ENCODE results near the gene ANKRD42.
A peak's percentile ranks its signal among the peaks of the same experiment; 100 is the strongest.
"Not testable (repeated sequence)": the region's sequence is repeated elsewhere in the genome, so short reads cannot be mapped to it uniquely, and the experiment has no call there.

Gene ANKRD42

DNA sequence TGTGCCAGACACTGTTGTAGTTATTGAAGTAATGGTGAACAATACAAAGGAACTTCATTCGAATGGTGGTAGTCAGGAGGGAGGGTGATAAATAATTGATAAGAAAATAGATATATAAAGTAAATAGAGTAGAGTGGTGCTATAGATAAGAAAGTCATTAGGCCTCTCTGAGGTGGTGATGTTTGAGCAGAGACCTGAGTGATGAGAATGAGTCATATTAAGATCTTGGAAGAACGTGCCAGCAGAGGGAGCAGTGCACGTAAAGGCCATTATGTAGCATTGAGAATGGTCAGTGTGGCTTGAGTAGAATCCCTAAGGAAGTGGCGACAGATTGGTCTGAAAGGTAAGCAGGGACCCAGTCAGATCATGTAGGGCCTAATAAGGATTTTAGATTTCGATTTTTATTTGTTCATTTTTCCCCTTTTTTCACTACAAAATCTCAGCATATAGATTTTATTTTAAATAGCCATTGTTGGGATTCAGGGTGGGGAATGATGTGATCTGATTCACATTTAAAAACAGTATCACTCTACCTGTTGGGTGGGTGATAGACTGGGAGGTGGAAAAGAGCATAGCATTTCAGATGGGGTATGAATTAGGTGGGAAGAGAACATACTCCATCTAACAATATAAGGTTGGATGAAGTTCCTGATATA, 47.9 kb downstream of the ANKRD42 start:
- peak in 3 of 56 donors; percentile 4 to 56 (median 6) for DNase-seq

- no peak for DNase-seq
Observed at GRCh38 chr11:83249445-83249844, 55.9 kb downstream of the ANKRD42 start.

DNA sequence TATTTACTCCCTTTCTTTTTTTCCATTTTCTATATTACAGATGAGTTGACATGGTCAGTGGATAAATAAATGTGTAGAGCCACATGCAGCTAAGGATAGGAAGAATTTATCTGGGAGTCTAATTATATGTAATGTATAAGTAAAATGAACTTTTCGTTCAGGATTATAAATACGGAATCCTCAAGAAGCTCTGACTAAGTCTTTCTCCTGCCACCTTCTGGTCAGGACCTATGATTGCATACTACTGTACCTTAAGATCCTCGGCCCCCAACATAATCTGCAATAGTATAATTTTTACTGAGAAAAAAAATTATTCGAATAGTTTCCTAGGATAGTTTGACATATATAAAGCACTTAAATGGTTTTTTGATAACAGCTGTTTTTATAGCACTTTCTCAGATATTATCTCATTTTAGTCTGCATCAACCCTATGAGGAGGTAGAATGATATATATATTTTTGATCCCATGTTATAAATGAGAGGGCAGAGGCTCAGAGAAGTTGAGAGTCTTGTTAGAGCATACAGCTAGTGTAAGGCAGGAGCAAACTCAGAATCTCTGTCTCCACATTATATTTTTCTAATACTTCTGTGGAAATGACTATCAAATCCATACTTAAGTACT, 56.6 kb downstream of the ANKRD42 start:
- peak in 2 of 56 donors; percentile 8 to 11 for DNase-seq

- no peak for DNase-seq
Observed at GRCh38 chr11:83252266-83252665, 58.8 kb downstream of the ANKRD42 start.

DNA sequence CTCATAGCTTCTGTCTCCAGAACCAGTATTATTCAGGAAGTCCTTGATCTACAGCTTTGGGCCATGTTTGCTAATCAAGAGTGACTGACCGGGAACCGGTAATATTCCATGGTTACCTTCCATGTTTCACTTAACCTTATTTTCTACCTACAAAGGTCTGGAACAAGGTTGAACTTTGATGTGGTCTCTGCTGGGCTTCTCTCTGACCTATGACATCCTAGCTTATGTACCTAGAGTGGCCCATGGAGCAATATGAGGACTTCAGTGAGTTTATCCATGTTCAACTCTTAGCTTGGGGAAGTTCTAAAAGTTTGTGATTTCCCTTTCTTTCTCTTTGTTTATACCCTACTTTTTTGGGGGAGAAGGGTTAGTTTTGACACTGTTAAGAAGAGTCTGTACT, 59.4 kb downstream of the ANKRD42 start:
- no peak for DNase-seq

- DNase-seq: no peak
Observed at GRCh38 chr11:83255366-83255765, 61.9 kb downstream of the ANKRD42 start.

DNA sequence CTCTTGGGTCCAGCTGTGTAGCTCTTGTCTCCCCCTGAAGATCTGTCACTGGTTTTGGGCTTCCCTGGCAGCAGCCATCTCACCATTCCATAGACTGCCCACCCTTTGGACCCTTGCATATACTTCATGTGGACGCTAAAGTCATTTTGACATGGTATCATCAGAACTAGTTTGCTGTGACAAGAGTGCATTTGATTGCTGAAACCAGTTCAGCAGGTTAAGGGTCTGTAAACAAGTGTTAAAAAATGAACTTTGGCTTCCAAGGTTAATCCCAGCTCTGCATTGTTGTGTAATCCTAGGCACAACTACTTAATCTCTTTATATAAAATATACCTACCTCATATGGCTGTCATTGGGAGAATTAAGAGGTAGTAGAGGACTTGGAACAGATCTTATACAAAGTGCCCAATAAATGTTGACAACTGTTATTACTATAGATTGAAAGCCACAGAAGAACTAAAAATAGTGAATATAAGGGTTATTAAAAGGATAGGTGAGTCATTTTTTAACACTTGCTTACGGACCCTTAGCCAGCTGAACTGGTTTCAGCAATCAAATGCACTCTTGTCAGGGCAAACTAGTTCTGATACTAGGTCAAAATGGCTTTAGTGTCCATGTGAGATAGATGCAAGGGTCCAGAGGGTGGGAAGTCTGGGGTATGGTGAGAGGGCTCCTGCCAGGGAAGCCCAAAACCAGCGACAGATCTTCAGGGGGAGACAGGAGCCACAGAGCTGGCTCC, 63.3 kb downstream of the ANKRD42 start:
- no peak for DNase-seq

DNA sequence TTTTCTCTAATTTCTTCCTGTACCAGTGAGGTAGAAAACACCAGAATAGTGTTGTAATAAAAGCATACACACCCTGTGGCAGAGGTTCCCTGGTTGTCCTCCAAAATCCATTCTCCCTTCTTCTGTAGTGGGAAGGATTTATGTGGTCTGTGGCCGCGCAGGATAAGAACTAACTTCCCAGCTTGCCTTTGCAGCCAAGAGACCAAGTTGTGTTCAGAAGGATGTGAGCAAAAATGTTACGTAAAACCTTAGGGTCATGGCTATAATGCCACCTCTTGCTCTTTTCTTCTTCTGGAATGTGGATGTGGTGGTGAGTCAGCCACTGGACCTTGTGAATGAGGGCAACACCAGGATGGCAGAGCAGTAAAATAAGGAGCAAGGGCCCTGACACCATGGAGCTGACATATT, 64.3 kb downstream of the ANKRD42 start:
- no peak for DNase-seq

DNA sequence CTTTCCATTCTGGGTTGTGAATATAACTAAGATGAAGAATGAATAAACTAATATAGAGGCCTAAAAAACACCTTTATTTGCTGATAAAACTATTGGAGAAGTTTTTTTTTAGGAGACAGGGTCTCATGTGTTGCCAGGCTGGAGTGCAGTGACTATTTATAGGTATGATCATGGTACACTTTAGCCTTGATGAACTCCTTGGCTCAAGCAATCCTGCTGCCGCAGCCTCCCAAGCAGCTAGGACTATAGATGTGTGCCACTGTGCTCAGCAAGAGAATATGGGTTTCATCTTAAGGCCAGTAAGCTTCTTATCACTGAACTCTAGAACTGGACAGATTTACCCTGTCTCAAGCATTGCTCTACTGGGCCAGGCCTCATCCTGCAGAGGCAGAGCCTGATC, 66.0 kb downstream of the ANKRD42 start:
- DNase-seq: no peak

DNA sequence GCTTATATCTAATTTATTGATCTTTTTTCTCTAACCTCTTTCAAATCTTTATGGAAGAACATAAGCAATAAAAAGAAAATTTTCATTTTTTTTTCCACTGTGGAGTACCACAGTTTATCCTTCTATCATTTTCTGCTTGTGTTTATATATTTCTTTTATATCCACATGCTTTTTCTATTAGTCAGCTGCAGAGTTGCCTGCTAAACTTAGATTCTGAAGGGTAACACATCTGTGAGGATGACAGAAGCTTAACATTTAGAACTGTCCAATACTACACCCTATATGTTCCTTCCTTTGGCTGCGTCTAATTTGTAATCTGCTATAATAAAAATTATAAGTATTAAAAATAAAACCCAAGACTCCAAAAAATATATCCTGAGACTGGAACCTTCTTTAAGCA, 71.8 kb downstream of the ANKRD42 start:
- DNase-seq: no peak

DNA sequence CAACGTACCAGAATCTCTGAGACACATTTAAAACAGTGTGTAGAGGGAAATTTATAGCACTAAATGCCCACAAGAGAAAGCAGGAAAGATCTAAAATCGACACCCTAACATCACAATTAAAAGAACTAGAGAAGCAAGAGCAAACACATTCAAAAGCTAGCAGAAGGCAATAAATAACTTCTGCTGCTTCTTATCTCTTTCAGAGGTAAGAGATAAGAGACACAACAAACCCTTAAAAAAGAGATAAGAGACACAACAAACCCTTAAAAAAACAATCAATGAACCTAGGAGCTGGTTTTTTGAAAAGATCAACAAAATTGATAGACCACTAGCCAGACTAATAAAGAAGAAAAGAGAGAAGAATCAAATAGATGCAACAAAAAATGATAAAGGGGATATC, 75.6 kb downstream of the ANKRD42 start:
- DNase-seq: not testable (repeated sequence)

DNA sequence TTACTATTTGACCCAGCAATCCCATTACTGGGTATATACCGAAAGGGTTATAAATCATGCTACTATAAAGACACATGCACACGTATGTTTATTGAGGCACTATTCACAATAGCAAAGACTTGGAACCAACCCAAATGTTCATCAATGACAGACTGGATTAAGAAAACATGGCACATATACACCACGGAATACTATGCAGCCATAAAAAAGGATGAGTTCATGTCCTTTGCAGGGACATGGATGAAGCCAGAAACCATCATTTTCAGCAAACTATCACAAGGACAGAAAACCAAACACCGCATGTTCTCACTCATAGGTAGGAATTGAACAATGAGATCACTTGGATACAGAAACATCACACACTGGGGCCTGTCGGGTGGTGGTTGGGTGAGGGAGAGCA, 78.2 kb downstream of the ANKRD42 start:
- DNase-seq: not testable (repeated sequence)

DNA sequence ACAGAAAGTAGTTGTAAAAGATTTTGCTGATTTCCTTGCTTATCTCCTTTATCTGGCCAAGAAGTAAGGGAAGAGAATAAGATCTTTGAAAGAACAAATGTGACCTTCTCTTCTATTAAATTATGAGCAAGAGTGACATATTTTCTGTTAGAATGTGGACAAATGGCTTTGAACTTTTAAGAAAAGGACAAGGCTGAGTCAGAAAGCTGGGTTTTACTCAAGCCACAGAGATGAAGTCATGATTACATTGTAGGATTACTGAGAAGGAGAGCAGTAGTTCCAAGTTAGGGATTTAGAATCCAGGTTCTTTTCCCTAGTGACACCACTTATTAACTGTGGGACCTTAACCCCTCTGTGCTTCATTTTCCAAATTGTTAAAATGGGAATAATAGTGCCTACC, 79.1 kb downstream of the ANKRD42 start:
- DNase-seq: no peak

DNA sequence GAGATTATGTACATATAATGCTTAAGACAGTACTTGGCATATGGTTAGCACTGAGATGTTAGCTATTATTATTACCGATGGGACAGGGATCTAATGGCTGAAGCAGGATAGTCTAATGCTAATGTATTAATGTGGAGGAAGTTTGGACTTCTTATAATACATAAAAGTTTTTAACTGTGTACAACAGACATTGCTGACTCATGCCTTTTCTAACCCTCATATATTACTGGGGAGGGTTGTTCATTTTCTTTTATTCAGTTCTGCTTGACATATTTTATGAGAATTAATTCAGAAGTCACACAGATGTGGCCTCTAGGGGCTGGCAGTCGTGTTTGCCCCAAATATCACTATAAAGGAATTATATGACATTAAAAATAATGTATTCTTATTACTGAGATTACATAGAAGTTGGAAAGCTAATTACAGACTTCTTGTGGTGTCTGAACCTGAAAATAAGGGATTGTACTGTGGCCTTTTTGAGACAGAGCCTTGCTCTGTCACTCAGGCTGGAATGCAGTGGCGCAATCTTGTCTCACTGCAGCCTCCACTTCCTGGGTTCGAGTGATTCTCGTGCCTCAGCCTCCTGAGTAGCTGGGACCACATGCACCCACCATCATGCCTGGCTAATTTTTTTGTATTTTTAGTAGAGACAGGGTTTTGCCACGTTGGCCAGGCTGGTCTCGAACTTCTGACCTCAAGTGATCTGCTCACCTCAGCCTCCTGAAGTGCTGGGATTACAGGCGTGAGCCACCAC, 82.6 kb downstream of the ANKRD42 start:
- DNase-seq: no peak

GRCh38 chr11:83278351-83278750, 84.8 kb downstream of the ANKRD42 start:
- DNase-seq: no peak

- DNase-seq: no peak
Observed at GRCh38 chr11:83280256-83280655, 86.7 kb downstream of the ANKRD42 start.

GRCh38 chr11:83282084-83282716, 88.7 kb downstream of the ANKRD42 start:
- no peak for DNase-seq

- no peak for DNase-seq
Observed at GRCh38 chr11:83284501-83285150, 91.1 kb downstream of the ANKRD42 start.

- DNase-seq: no peak
Observed at GRCh38 chr11:83285151-83285770, 91.7 kb downstream of the ANKRD42 start.

GRCh38 chr11:83285771-83286528, 92.4 kb downstream of the ANKRD42 start, which contains the start of gene CCDC90B:
TSS of gene CCDC90B (minus strand) at chr11:83286367. CDS start at chr11:83285972, 395 bp downstream.
- DNase-seq: peak; percentile 87 to 100 (median 98)
